ENCODE measurements around the gene CNOT6.

DNA sequence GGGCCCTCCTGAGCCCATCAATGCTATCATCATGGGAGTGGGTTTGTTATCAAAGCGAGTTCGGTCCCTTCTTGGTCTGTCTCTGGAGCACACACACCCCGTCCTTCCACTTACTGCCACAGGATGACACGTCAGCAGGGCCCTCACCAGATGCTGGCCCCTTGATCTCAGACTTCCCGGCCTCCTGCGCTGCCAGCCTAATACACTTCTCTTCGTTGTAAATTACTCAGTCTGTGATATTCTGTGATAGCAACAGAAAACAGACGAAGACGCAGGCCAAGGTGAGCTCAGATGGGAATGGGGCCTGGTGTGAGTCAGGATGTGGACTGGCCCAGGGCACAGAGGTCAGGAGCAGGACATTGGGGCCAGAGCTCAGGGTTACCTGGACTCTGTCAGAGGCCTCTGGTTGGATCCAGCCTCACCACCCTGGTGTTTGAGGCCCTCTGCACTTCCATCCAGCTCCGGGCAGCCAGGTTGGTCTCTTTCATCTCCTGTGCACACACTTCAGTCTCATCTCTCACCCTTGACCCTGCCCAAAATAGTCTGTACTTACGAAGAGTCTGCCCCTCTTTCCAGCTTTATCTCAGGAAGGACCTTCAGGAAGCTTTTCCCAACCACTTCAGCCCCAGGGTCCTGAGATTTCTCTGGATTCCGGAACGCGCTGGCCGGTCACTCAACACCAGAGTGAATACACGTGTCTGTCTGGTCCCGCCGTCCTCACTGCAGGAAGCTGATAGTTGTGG, 26.0 kb upstream of the CNOT6 start:
- TF ChIP-seq, protein P1, sequence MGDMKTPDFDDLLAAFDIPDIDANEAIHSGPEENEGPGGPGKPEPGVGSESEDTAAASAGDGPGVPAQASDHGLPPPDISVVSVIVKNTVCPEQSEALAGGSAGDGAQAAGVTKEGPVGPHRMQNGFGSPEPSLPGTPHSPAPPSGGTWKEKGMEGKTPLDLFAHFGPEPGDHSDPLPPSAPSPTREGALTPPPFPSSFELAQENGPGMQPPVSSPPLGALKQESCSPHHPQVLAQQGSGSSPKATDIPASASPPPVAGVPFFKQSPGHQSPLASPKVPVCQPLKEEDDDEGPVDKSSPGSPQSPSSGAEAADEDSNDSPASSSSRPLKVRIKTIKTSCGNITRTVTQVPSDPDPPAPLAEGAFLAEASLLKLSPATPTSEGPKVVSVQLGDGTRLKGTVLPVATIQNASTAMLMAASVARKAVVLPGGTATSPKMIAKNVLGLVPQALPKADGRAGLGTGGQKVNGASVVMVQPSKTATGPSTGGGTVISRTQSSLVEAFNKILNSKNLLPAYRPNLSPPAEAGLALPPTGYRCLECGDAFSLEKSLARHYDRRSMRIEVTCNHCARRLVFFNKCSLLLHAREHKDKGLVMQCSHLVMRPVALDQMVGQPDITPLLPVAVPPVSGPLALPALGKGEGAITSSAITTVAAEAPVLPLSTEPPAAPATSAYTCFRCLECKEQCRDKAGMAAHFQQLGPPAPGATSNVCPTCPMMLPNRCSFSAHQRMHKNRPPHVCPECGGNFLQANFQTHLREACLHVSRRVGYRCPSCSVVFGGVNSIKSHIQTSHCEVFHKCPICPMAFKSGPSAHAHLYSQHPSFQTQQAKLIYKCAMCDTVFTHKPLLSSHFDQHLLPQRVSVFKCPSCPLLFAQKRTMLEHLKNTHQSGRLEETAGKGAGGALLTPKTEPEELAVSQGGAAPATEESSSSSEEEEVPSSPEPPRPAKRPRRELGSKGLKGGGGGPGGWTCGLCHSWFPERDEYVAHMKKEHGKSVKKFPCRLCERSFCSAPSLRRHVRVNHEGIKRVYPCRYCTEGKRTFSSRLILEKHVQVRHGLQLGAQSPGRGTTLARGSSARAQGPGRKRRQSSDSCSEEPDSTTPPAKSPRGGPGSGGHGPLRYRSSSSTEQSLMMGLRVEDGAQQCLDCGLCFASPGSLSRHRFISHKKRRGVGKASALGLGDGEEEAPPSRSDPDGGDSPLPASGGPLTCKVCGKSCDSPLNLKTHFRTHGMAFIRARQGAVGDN (IDR thresholded peaks at IDR 0.05), result no peak
- TF ChIP-seq CREB1 (IDR thresholded peaks at IDR 0.05; ENCODE audit: low read depth) (no peak), CHD4 (IDR thresholded peaks at IDR 0.05) (no peak), EP300 (IDR thresholded peaks at IDR 0.05; ENCODE audit: borderline replicate concordance in 1 of 2, control insufficient read depth in 1 of 2, low read depth in 2 of 2, low read length in 2 of 2) (no peak)
- TF ChIP-seq, protein P2, sequence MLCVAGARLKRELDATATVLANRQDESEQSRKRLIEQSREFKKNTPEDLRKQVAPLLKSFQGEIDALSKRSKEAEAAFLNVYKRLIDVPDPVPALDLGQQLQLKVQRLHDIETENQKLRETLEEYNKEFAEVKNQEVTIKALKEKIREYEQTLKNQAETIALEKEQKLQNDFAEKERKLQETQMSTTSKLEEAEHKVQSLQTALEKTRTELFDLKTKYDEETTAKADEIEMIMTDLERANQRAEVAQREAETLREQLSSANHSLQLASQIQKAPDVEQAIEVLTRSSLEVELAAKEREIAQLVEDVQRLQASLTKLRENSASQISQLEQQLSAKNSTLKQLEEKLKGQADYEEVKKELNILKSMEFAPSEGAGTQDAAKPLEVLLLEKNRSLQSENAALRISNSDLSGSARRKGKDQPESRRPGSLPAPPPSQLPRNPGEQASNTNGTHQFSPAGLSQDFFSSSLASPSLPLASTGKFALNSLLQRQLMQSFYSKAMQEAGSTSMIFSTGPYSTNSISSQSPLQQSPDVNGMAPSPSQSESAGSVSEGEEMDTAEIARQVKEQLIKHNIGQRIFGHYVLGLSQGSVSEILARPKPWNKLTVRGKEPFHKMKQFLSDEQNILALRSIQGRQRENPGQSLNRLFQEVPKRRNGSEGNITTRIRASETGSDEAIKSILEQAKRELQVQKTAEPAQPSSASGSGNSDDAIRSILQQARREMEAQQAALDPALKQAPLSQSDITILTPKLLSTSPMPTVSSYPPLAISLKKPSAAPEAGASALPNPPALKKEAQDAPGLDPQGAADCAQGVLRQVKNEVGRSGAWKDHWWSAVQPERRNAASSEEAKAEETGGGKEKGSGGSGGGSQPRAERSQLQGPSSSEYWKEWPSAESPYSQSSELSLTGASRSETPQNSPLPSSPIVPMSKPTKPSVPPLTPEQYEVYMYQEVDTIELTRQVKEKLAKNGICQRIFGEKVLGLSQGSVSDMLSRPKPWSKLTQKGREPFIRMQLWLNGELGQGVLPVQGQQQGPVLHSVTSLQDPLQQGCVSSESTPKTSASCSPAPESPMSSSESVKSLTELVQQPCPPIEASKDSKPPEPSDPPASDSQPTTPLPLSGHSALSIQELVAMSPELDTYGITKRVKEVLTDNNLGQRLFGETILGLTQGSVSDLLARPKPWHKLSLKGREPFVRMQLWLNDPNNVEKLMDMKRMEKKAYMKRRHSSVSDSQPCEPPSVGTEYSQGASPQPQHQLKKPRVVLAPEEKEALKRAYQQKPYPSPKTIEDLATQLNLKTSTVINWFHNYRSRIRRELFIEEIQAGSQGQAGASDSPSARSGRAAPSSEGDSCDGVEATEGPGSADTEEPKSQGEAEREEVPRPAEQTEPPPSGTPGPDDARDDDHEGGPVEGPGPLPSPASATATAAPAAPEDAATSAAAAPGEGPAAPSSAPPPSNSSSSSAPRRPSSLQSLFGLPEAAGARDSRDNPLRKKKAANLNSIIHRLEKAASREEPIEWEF (IDR thresholded peaks at IDR 0.05; ENCODE audit: insufficient replicate concordance, low read depth, low read length), result no peak
- TF ChIP-seq, protein P3, sequence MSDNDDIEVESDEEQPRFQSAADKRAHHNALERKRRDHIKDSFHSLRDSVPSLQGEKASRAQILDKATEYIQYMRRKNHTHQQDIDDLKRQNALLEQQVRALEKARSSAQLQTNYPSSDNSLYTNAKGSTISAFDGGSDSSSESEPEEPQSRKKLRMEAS (IDR thresholded peaks at IDR 0.05; ENCODE audit: low read depth, low read length), result no peak

Measured in GM12878 (cell line).